ENCODE measurements around the gene SESTD1. TPM values are rescaled to one million over a fixed set of nuclear protein-coding genes. Genes with fewer than 3 reads are reported as not detected.
"Not testable (repeated sequence)": the region's sequence is repeated elsewhere in the genome, so short reads cannot be mapped to it uniquely, and the experiment has no call there.

Gene SESTD1
- polyA plus RNA-seq, 3 donors, result 6.9 to 62.5 (median 52.3) TPM

DNA sequence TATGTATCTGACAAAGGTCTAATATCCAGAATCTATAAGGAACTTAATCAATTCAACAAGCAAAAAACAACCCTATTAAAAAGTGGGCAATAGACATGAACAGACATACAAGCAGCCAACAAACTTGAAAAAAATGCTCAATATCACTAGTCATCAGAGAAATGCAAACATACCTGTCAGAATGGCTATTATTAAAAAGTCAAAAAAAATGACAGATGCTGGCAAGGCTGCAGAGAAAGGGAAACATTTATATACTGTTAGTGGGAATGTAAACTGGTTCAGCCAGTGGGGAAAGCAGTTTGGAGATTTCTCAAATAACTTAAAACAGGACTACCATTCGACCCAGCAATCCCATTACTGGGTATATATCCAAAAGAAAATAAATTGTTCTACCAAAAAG, 21.6 kb downstream of the SESTD1 start:
- WGBS, 3 donors, result 40 to 96% (median 95%) methylated on average over 1 of the region's 1 CpG
- no peak overlapping the region for H3K27ac ChIP-seq (ENCODE audit: low read depth, low read length)

DNA sequence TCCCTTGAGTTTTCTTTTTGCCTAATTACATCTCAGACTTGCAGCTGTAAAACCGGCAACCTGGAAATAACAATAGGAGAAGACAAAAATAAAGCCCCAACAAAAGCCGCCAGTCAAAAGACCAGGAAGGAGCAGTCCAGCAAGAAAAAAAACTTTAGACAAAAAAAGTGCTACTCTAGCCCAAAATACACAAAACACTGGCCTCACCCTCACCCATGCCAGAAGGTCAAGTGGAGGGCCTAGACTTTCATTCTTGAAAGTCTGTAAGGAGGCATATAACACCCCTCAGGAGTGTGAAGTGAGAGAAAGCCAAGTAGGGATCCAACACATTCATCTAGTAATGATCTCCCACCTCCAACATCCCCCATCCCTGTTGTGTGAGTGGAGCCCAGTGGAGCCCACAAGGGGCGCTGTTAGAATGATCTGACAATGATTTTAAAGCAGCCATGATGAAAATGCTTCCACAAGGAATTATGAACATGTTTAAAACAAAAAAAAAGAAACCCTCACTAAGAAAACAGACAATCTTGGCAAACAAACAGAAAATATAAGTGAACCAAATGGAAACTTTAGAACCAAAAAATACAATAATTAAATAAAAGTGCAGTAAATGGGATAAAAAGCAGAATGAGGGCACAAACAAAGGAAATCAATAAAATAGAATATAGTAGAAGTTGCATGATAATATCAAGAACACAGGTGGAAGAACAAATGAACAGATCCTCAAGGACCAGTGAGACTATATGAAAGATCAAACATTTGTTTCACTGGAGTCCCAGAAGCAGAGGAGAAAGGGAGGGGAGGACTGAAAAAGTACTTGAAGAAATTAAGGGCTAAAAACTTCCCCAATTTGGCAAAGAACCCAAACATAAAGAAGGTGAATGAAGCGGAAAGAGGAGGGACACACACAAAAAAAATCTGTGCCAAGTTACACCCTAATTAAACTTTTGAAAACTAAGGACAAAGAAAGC, 23.9 kb downstream of the SESTD1 start:
- 86 to 94% (median 88%) methylated on average over 4 of the region's 4 CpGs for WGBS, 3 donors
- no peak overlapping the region for H3K27ac ChIP-seq (ENCODE audit: low read depth, low read length)

DNA sequence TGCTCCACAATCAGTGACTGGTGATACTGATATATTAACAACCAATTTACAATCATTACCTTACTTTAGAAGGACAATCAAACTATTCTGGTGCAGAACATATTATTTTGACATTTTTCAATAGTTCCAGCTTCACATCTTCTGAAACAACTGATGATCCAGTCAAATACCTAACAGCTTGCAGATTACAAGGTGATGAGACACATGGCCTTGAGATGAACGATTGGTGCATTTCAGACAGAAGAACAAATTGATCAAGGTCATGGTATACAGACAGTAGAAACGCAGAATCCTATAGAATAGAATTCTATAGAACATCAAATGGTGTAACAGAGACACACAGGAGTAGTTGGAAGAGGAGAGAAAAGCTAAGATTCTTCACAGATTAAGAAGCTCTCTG, 24.8 kb downstream of the SESTD1 start:
- no peak overlapping the region for H3K27ac ChIP-seq (ENCODE audit: low read depth, low read length)
- 50 to 83% (median 78%) methylated on average over 2 of the region's 2 CpGs for WGBS, 3 donors

- H3K27ac ChIP-seq (ENCODE audit: low read depth, low read length), result no peak overlapping the region
These were observed 25.4 kb downstream of the SESTD1 start for GRCh38 chr2:179239195-179239594.

GRCh38 chr2:179238027-179238426, 26.6 kb downstream of the SESTD1 start:
- H3K27ac ChIP-seq (ENCODE audit: low read depth, low read length), result no peak overlapping the region
- 97 to 100% (median 97%) methylated on average over 1 of the region's 1 CpG for WGBS, 3 donors

DNA sequence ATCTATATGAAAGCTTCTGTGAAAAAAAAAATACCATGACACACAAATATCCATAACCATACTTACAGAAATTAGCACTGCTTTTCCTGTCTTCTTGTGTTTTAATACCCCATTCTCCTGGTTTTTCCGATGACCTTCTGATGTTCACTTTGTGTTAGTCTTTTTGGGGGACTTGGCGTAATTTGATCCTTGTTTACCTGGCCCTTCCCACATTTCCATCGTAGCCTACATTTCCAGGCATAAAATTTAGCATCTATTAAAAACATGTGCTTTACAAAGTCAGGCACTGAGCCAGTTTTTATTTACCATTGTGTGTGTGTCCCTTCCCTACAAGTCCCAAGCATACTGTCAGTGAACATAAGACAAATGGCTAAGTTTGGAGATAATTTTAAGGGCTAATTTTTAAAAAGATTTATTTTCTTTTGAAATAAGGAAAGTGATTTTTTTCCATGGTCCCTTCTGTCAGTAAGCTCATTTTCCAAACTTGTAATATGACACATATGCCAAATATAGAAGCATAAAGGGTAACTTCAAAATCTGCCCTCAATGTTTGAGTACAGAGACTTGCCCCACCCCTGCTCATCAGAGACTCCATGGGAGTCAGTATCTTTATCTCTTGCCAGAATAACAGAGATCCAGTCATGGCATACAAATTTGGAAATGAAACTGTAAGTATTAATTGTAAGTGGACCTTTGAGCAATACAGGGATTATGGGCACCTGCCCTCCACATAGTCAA, 27.3 kb downstream of the SESTD1 start:
- 71 to 83% (median 80%) methylated on average over 3 of the region's 3 CpGs for WGBS, 3 donors
- H3K27ac ChIP-seq (ENCODE audit: low read depth, low read length), result no peak overlapping the region

GRCh38 chr2:179235463-179236108, 29.0 kb downstream of the SESTD1 start:
- no peak overlapping the region for H3K27ac ChIP-seq (ENCODE audit: low read depth, low read length)
- 55 to 89% (median 57%) methylated on average over 7 of the region's 7 CpGs for WGBS, 3 donors

- no peak overlapping the region for H3K27ac ChIP-seq (ENCODE audit: low read depth, low read length)
- WGBS, 3 donors, result 71 to 91% (median 72%) methylated on average over 2 of the region's 2 CpGs
These were observed 29.9 kb downstream of the SESTD1 start for GRCh38 chr2:179234658-179235240.

GRCh38 chr2:179233626-179234430, 30.8 kb downstream of the SESTD1 start:
- 85 to 96% (median 90%) methylated on average over 4 of the region's 4 CpGs for WGBS, 3 donors
- no peak overlapping the region for H3K27ac ChIP-seq (ENCODE audit: low read depth, low read length)

GRCh38 chr2:179233083-179233490, 31.5 kb downstream of the SESTD1 start:
- 78 to 94% (median 90%) methylated on average over 5 of the region's 5 CpGs for WGBS, 3 donors
- H3K27ac ChIP-seq (ENCODE audit: low read depth, low read length), result no peak overlapping the region

GRCh38 chr2:179226961-179227259, 37.7 kb downstream of the SESTD1 start:
- no peak overlapping the region for H3K27ac ChIP-seq (ENCODE audit: low read depth, low read length)

DNA sequence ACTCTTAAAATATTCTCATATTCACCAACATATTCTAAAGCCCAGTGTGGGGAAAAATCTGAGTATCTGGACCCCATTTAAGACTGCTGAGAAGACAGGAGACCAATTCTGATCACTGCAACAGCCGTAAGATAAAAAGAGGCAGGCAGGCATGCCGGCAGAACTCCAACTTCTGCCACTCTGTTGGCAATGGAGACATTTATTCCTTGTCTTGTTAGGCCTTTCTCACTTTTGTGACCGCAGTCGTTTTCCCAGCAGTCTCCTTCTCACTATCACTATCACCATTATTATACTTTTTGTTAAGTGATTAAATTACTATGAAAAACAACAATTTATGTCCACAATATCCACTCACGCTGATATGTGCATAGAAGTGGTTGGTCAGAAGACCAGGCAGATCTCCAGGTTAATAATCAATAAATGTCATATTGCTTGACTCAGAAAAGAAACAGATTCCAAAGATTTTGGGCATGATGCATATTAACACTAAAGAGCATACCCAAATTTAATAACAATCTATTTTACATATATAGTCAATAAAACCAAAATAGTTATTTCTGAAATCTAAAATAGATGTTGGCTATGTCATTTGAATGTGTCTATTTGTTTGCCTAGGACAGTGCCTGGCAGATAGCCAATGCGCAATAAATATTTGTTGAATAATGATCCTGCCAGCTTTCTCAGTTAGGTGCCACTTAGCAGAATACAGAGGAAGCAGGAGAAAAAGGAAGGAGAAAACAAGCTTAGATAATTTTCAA, 38.2 kb downstream of the SESTD1 start:
- 22 to 90% (median 90%) methylated on average over 6 of the region's 6 CpGs for WGBS, 3 donors

DNA sequence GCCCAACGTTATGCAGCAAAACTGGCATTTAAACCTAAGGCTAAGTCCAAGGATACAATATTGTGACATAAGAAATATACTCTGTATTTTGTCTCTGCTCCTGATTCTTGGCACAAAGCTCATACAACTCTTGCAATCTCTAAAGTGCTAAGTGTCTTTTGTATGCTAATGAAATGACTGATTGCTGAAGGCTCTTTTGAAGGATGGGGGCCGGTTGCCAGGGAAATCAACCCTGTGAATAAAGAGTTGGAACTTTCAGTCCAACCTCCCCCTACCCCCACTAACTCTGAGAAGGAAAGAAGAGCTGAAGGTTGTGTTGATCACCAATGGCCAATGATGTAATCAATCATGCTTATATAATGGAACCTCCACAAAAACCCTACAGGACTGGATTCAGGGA, 40.3 kb downstream of the SESTD1 start:
- 65 to 69% (median 67%) methylated on average over 2 of the region's 2 CpGs for WGBS, 3 donors
- no peak overlapping the region for H3K27ac ChIP-seq (ENCODE audit: low read depth, low read length)

More for the DNA sequence above, 38.2 kb downstream of the SESTD1 start:
- H3K27ac ChIP-seq (ENCODE audit: low read depth, low read length), result no peak overlapping the region

GRCh38 chr2:179222076-179222475, 42.6 kb downstream of the SESTD1 start:
- 79 to 89% (median 80%) methylated on average over 2 of the region's 2 CpGs for WGBS, 3 donors
- no peak overlapping the region for H3K27ac ChIP-seq (ENCODE audit: low read depth, low read length)

GRCh38 chr2:179218848-179219594, 45.6 kb downstream of the SESTD1 start:
- no peak overlapping the region for H3K27ac ChIP-seq (ENCODE audit: low read depth, low read length)
- 52 to 63% (median 60%) methylated on average over 4 of the region's 4 CpGs for WGBS, 3 donors

DNA sequence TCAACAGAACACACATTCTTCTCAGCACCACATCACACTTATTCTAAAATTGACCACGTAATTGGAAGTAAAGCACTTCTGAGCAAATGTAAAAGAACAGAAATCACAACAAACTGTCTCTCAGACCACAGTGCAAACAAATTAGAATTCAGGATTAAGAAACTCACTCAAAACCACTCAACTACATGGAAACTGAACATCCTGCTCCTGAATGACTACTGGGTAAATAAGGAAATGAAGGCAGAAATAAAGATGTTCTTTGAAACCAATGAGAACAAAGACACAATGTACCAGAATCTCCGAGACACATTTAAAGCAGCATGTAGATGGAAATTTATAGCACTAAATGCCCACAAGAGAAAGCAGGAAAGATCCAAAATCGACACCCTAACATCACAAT, 50.0 kb downstream of the SESTD1 start:
- not testable (repeated sequence) for H3K27ac ChIP-seq (ENCODE audit: low read depth, low read length)
- WGBS, 3 donors, result 82 to 95% methylated on average over 3 of the region's 3 CpGs; no CpG with 5 or more reads in 1 of the 3 donors

DNA sequence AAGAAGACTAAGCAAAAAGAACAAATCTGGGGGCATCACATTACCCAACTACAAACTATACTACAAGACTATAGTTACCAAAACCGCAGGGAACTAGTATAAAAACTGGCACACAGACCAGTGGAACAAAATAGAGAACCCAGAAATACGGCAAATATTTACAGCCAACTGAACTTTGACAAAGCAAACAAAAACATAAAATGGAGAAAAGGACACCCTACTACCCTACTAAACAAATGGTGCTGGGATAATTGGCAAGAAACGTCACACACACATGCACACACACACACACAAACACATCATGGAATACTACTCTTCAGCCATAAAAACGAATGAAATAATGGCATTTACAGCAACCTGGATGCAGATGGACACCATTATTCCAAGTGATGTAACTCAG, 53.3 kb downstream of the SESTD1 start:
- no peak overlapping the region for H3K27ac ChIP-seq (ENCODE audit: low read depth, low read length)
- 89 to 93% methylated on average over 4 of the region's 4 CpGs; no CpG with 5 or more reads in 1 of the 3 donors for WGBS, 3 donors

Measured in adipose tissue (tissue), 3 donors.